Measurements from ENCODE around the gene PTRH1.

The PTRH1 gene

DNA sequence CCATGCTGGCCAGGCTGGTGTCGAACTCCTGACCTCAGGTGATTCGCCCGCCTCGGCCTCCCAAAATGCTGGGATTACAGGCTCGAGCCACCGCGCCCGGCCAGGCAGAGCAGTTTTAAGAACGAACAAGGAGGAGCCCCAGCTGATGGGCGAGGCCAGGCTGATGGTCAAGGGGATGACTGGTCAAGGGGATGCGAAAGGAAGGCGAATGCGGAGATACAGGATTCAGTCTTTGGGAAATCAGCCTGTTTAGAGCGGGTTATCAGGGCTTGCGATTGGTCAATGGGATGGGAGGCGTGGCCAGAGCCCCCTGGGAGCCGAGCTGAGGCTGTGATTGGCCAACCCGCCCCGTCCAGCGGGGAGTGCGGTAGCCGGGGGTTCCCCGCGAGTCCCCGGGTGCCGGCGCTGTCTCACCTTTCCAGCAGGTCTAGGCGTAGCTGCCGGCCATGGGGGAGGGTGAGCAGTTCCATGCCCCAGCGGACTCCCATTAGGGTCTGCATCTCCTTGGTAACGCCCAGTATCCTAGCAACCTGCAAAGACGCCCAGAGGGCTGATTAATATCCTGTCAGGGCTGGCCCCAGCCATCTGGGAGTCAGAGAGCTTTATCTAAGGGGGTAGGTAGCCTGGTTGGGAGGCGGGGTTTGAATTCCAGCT lies 27.1 kb upstream of the PTRH1 start:
- DNase-seq (ENCODE audit: low read depth in 2 of 2, low spot score in 1 of 2), result no peak

DNA sequence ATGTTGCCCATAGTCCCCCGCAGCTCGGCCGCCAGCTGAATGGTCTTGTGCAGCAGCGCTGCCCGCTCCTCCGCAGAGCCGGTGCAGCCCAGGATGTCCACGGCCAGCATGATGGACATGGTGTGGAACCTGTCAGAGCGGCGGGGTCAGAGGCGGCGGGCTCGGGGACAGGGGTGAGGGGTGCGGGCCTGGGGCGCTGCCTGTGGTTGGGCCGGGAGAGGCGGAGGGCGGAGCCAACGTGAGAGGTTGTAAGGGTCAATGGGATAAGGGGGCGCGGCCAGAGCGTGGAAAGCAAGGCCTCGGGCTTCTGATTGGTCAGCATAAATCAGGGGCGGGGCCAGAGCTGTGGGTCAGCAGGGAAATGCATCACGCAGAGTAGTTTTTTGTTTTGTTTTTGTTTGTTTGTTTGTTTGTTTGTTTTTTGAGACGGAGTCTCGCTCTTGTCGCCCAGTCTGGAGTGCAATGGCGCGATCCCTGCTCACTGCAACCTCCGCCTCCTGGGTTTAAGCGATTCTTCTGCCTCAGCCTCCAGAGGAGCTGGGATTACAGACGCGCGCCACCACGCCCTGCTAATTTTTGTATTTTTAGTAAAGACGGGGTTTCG lies 26.5 kb upstream of the PTRH1 start:
- DNase-seq (ENCODE audit: low read depth in 2 of 2, low spot score in 1 of 2), result no peak

DNA sequence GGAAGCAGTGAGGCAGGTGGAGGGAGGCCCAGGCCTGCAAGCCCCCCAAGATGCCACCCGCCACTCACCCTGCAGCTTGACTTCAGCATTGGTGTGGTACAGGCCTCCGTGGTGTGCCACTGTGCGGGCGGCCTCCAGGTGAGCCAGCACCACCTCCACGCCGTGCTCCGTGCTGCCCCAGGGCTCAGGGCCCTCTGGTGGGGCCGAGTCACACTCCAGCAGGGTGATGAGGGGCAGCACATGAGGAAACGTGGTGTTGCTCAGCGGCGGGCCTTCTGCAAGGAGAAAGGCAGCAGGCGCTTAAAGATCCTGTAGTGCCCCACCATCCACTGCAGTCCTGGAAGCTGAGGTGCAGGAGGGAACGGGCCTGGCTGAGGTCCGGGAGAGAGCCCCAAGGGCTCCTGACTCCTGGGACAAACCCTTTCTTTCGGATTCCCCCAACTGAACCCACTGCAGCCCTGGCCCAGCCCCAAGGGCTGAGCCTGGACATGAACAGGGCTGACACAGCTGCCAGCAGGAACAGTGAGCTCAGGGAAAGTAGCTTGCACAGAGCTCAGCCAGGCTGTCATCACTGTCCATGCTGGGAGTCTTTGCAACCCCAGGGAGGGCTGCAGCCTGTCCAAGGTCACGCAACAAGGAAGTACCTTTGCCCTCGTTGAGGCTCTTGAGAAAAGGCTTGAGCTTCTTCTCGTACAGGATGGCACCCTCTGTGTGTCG lies 24.3 kb upstream of the PTRH1 start:
- DNase-seq (ENCODE audit: low read depth in 2 of 2, low spot score in 1 of 2), result no peak

DNA sequence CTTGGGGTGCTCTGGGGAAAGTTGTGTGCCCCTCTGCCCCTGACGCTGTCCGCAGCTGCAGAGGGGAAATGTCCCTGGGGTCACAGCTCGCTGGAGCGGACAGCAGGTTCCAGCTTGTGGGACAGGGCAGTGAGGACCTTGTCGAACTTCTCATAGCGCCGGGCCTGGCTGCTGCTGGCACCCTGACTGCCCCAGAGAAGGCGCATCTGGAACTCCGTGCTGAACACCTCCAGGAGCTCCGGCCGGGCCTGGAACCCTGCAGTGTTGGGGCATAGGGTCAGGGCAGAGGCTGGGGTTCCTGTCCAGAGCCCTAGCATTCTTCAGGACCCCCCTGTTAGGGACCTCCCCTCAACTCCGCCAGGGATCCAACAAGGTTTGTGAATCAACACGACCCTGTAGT lies 23.2 kb upstream of the PTRH1 start:
- no peak for DNase-seq (ENCODE audit: low read depth in 2 of 2, low spot score in 1 of 2)

DNA sequence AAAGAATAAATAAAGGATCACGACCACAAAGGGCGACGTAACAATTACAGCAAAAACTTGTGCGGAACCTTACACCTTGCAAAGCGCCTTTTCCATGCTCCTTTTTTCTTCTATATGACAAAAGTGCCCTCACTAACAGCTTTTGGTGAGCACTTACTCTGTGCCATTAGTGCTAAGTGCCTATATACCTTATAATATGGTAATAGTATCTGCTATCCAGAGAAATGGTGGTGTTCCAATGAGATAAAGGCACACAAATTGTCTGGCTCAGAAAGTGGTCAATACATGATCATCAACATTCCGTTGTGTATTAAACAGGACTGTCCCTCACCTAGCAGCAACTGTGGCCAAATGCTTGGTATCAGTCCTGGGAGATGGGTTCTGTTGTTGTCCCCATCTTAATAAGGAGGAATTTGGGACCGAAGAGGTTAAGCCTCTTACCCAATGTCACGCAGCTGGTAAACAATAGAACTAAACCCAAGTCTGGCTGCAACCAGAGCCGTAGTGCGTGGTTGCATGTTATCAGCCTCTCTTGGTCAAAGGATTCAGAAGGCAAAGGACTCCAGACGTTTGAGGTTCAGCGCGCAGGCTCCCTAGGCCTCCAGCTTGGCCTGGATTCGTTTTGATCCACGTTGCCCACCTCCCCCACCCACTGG lies 20.2 kb upstream of the PTRH1 start:
- no peak for DNase-seq (ENCODE audit: low read depth in 2 of 2, low spot score in 1 of 2)

DNA sequence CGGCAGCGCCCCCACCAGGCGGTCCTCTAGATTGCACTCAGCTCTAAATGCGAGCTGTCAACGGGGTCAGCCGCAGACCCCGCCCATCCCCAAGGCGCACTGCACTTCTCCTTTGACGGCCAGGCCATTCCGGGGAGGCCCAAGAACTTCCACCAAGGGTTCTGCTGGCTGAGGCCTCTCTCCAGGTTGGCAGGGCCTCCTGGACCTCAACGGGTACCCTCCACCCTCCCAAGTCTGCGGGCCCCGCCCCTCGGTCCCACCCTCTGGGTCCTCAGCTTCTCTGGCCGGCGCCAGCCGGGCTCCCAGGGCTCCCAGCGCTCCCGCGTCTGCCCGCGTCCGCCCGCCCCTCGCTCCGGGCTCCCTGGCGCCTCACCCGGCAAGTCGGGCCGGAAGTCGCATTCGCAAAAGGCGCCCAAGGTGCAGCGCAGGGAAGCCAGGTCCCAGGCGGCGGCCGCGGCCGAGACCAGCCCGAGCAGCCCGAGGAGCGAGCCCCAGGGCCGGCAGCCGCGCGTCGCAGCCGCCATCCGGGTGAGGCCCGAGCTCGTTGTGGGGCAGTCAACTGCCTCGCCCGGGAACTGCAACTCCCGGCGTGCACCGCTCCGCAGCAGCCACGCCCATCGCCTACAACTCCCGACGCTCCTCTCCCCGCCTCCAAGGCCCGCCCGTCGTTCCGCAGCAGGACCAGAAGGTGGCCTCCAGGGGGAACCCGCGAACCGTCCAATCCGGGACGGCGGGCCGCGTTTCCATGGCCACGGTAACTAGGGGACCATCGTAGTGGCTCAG lies 19.5 kb upstream of the PTRH1 start, which contains the start of gene TOR2A:
Gene TOR2A, minus strand, starts transcription at position 548 of the 783 bp plus-strand sequence. Its CDS starts 24 bp downstream, at position 524.
- peak; percentile 94 to 97 for DNase-seq (ENCODE audit: low read depth in 2 of 2, low spot score in 1 of 2)

DNA sequence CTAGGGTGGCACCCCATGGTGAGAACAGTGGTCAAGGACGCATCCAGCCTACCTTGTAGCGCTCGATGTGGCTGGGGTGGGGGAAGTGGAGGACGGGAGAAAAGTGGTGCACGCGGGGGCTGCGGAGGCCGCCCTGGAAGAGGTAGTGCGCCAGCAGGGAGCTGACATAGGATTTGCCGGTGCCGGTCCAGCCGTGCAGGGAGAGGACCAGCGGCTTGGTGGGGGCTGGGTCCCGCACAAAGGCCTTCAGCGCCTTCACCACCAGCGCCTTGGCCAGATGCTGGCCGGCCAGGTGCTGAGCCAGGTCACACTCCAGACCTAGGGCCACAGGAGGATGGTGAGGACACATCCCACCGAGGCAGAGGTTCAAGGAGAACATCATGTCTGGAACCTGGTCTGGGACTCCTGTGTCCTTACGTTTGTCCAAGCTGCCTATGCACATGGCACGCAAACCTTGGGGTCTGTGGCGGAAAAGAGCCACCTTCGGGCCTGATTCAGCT lies 18.8 kb upstream of the PTRH1 start:
- no peak for DNase-seq (ENCODE audit: low read depth in 2 of 2, low spot score in 1 of 2)

DNA sequence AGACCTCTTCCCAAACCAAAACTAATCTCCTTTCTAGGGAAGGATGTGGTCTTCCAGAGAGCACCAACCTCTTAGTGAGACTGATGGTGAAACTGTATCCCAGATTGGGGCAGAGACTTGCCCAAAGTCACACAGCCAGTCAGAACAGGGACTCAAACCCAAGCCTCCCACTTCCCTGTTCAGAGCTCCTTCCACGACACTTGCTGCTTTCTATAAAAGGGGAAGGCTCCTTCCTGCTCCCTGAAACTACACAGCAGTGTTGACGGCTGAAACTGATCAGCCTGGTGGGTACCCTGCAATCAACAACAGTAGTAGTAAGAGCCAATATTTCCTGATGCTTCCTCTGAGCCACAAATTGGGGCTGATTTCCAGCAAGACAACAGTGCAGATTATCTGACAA lies 18.2 kb upstream of the PTRH1 start:
- no peak for DNase-seq (ENCODE audit: low read depth in 2 of 2, low spot score in 1 of 2)

DNA sequence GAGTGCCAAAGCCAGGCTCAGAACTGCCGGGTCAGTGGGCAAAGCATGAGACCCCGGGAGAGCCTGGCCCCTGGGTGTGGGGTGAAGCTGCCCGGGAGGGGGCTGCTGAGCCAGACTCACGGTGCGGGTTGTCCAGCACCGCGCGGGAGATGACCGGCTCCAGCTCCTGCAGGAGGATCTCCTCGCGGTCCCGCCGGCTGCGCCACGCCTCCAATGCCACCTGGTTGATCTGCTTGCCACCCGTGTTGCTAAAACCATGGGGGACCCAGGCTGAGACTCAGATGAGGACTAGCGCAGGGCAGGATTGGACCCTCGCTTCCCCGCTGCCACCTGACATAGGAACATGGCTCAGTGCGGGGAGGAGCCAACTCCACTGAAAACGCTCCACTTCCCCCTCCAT lies 17.0 kb upstream of the PTRH1 start:
- DNase-seq (ENCODE audit: low read depth in 2 of 2, low spot score in 1 of 2), result no peak

DNA sequence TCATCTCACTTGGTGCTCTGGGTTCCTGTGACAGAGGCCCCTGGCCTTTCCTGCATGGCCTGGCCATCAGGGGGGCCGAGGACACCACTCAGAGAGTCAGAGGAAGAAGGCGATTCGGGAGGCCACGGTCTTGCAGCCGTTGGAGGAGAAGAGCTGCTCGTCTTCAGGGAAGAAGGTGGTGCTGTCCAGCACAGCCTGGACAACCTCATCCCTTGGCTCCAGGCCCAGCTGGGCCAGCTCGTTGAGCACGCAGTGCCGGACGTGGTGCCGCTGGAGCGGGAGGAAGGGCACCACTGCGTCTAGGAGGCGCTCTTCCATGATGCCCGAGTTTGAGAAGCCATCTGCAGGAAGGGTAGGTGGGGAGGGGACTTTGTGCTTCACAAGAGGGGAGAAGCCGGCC lies 16.5 kb upstream of the PTRH1 start:
- DNase-seq (ENCODE audit: low read depth in 2 of 2, low spot score in 1 of 2), result no peak

DNA sequence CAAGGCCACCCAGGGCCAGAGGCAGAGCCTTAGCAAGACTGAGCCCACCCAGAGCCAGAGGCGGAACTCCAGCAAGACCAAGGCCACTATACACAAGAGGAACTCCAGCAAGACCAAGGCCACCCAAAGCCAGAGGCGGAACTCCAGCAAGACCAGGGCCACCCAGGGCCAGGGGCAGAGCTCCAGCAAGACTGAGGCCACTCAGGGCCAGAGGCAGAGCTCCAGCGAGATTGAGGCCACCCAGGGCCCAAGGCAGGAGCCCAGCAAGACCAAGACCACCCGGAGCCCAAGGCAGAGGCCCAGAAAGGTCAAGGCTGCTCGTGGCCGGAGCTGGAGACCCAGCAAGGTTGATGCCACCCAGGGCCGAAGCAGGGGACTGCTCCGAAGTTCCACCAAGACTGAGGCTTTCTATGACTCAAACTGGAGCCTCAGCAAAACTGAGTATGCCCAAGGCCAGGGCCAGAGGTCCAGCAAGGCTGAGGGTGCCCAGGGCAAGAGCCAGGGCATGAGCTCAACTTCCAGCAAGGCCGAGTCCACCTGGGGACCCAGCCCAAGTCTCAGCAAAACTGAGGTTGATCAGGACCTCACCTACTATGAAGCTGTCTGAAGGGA lies 15.4 kb upstream of the PTRH1 start:
- no peak for DNase-seq (ENCODE audit: low read depth in 2 of 2, low spot score in 1 of 2)

DNA sequence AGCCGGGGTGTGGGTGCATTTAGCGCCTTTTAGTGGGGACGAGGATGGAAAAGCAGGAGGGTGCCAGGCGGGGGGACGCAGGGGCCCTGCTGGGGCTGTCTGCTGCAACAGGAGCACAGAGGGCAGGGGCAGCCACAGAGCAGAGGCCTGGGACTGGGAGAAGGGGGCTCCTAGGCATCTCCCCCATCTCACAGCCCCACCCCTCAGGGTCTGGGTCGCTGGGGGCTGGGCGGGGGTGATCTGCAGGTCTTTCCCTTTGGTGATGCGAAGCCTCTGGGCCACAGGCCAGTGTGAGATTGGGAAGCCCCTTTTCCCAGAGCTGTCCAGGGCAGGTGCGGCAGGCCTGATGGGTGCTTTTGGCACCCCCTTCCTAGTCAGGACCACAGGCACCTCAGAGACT lies 14.8 kb upstream of the PTRH1 start:
- DNase-seq (ENCODE audit: low read depth in 2 of 2, low spot score in 1 of 2), result no peak

DNA sequence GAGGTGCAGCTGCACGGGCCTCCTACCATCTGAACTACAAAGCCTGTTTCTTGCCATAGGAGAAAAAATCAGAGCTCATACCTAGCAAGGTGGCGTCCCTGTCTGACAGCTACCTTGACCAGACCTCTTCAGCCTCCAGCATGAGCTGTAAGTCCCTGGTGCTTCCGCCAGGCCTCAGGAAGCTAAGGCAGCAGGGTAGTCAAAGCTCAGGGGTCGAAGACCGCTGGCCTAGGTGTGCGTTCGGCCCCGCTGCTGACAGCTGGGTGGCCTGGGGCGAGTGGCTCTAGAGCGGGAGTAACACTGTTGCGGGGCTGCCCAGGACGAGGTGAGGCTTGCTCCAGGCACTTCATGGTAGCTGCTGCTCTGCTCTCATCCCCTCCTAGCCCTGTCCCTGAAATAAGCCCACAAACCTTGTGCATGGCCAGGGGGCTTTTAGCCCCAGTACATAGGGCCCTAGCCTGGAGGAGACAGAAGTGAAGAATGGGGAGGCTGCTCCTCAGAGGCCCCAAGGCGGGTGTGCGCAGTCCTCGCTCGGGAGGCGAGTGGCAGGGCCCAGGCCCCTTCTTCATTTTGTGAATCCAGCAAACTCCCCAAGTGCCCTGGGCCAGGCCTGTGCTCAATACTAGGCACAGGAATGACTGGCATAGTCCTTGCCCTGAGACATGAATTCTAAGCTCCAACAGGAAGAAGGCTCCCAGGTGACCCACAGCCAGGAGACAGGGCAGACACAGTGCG lies 14.2 kb upstream of the PTRH1 start:
- no peak for DNase-seq (ENCODE audit: low read depth in 2 of 2, low spot score in 1 of 2)

DNA sequence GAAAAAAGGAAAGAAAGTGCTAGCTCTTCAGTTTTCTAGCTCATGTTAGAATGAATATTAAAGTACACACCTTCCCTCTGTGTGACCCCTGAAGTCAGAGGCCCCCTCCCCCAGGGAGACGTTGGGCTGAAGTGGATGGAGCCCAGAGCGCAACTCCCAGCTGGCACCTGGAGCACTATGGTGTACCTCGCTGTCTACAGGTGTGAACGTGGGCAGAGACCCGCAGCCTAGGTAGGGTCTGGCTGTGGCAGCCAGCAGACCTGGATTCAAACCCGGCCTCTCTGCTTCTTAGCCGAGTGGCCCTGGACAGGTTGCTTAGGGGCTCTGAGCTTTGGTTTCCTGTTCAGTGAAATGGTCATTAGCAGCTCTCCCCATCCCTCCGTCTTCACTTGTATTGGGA lies 13.3 kb upstream of the PTRH1 start:
- no peak for DNase-seq (ENCODE audit: low read depth in 2 of 2, low spot score in 1 of 2)

DNA sequence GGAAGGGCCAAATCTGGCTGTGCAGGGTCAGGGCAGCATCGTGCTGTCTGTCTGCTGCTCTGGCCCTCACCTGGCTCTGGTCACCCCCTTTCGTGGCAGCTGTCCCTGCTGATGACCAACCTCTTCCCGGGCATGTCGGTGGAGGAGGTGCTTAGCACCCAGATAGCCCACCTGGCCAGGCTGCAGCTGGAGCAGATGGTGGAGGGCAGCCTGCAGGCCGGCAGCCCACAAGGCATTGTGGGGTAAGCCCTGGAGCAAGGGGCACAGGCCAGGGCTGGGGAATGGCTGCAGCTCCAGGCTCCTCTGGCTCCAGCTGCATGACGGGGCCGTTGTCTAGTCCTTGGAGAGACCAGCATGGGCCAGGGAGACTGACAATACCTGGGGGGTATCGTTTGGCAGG lies 11.4 kb upstream of the PTRH1 start:
- DNase-seq (ENCODE audit: low read depth in 2 of 2, low spot score in 1 of 2), result no peak

DNA sequence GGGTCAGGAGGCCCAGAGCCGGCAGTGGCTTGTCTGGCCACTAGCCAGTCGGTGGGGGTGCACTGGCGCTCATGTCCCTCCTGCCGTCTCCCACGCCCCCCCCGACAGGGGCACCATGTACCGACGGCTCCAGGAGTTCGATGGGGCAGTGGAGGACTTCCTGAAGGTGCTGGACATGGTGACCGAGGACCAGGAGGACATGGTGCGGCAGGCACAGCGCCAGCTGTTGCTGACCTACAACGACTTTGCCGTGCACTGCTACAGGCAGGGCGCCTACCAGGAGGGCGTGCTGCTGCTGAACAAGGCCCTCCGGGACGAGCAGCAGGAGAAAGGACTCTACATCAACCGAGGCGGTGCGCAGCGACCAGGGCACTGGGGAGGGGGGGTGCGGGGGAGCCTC lies 8.5 kb upstream of the PTRH1 start:
- DNase-seq (ENCODE audit: low read depth in 2 of 2, low spot score in 1 of 2), result no peak

DNA sequence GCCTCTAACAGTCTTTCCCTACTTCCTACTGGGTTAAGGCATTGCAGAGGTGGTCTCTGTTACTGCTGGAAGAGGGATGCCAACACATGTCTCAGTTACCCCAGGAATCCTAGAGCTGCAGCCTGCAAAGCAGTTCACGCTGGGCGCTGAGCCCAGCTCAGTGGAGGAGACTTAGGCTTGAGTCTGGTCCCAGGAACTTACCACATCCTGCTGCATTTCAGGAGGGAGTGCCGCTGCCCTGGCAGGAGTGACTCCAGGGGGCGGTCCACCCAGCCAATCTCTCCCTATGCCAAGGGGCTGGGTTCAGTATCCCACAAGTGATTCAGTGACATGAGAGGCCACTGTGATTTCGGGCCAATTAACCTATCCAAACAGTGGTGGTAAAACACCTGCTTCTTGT lies 8.0 kb upstream of the PTRH1 start:
- DNase-seq (ENCODE audit: low read depth in 2 of 2, low spot score in 1 of 2), result no peak

DNA sequence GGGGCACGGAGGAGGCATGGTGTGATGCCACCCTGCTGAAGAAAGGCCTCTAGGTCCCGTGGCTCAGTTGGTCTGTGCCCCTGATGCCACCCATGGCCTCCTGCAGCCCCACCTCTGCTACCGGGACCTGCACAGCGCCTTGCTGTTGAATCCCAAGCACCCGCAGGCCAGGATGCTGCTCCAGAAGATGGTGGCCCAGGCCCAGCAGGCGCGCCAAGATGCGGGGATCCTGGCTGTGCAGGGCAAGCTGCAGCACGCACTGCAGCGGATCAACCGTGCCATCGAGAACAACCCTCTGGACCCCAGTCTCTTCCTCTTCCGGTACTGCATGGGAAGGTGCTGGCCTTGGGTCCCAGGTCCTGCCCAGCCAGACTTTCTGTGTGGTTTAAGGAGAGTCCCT lies 7.5 kb upstream of the PTRH1 start:
- DNase-seq (ENCODE audit: low read depth in 2 of 2, low spot score in 1 of 2), result no peak

DNA sequence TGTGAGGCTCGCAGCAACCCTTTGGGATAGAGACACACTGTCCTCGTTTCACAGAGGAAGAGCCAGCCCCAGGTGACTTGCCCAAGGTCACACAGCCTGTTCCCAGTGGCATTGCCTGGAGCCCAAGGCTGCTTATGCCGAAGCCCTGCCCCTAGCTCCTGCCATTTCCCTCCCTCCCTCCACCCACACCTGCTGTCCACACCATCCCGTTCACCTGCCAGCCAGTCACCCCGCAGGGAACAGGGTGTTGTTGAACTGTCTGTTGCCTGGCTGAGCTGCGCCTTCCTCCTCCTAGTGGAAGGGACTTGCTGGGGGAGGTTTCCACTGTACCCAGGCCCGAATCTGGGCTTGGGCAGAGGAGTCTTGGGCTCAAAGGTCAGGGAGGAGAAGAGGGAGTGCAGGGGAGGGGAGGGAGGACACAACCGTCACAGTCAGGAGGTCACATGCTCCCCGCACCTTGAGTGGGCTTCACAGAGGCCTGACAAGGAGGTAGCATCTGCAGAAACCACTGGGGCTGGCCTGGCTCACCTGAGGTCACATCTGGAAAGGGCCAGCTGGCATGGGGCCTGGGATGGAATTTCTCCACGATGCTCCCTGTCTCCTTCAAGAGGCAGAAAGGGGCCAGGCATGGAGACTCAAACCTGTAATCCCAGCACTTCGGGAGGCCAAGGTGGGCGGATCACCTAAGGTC lies 6.7 kb upstream of the PTRH1 start:
- no peak for DNase-seq (ENCODE audit: low read depth in 2 of 2, low spot score in 1 of 2)

All from stimulated activated CD8-positive, alpha-beta memory T cell treated with anti-CD3 and anti-CD28 coated beads, Interleukin-4, amount 100 ng/mL, for 4 hours (primary cell).